HG03432 (cell line): ENCODE results near the gene SIGLEC10.
"Not testable (repeated sequence)": the region's sequence is repeated elsewhere in the genome, so short reads cannot be mapped to it uniquely, and the experiment has no call there.

Experiments used
- ATAC-seq: cut with Tn5 transposase; IDR thresholded peaks from one replicate; pipeline ENCODE4 v1.9.1; 2021; ENCODE audit warnings: mild to moderate bottlenecking, moderate library complexity; ENCODE audit not compliant: unreplicated experiment

The SIGLEC10 gene, protein sequence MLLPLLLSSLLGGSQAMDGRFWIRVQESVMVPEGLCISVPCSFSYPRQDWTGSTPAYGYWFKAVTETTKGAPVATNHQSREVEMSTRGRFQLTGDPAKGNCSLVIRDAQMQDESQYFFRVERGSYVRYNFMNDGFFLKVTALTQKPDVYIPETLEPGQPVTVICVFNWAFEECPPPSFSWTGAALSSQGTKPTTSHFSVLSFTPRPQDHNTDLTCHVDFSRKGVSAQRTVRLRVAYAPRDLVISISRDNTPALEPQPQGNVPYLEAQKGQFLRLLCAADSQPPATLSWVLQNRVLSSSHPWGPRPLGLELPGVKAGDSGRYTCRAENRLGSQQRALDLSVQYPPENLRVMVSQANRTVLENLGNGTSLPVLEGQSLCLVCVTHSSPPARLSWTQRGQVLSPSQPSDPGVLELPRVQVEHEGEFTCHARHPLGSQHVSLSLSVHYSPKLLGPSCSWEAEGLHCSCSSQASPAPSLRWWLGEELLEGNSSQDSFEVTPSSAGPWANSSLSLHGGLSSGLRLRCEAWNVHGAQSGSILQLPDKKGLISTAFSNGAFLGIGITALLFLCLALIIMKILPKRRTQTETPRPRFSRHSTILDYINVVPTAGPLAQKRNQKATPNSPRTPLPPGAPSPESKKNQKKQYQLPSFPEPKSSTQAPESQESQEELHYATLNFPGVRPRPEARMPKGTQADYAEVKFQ

DNA sequence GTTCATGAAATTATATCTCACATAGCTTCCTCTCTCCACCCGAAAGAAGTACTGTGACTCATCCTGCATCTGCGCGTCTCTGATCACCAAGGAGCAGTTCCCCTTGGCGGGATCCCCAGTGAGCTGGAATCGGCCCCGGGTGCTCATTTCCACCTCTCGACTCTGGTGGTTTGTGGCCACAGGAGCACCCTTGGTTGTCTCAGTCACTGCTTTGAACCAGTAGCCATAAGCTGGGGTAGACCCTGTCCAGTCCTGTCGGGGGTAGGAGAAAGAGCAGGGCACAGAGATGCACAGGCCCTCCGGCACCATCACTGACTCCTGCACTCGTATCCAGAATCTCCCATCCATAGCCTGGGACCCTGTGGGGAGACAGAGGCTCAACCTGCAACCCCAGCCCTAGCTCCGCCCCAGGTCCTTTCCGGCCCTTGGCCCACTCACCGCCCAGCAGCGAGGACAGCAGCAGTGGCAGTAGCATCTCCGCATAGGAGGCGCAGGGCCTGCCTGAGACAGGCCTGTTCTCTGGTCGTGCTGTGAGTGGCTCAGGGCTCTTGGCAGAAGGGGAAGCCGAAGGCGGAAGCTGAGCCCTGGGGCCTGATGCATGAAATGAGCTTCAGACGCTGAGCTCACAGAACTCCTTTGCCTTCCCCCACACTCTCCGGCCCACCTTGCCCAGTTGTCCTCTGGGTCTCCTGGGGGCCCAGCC lies at the start of gene SIGLEC10:
Gene SIGLEC10 (minus strand): TSS at position 536 of the 703 bp plus-strand sequence. CDS start 61 bp downstream, at position 475.
- ATAC-seq: peak; percentile 70

DNA sequence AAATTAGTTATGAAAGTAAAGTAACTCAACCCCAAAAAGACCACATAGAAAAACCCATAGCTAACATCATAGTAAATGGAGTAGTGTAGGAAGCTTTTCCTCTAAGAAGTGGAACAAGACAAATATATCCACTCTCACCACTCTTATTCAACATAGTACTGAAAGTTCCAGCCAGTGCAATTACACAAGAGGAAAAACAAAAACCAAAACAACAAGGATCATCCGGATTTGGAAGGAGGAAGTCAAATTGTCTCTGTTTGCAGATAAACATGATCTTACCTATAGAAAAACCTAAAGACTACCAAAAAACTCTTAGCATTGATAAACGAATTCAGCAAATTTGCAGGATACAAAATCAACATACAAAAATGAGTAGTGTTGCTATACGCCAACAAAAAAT lies 49.3 kb upstream of the SIGLEC10 start:
- no peak for ATAC-seq

DNA sequence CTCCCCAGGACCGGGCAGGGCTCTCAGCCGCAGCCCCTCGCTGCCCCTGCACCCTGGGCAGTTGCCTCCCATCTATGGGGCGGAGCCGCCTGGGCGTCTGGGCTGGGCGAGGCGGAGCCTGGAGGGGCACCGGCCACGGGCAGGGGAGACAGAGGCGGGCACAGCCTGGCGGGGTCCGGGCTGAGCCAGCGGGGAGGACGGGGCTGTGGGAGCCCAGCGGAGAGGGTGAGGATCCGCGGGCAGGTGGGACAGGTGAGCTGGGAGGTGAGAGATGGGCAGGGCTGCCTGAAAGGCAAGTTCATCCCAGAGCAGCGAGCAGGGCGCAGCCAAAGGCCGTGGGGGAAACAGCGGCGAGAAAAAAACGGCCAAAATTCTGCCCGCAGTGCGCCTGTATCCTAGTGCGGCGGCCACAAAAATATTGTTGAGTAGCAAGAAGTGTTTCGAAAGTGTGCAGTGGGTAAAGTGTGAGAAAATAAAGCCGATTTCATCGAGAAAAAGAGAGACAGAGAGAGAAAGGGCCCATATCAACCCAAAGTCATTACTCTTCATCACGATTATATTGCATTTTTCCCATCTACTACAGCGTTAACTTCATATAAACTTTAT lies 46.6 kb upstream of the SIGLEC10 start:
- ATAC-seq: not testable (repeated sequence)

DNA sequence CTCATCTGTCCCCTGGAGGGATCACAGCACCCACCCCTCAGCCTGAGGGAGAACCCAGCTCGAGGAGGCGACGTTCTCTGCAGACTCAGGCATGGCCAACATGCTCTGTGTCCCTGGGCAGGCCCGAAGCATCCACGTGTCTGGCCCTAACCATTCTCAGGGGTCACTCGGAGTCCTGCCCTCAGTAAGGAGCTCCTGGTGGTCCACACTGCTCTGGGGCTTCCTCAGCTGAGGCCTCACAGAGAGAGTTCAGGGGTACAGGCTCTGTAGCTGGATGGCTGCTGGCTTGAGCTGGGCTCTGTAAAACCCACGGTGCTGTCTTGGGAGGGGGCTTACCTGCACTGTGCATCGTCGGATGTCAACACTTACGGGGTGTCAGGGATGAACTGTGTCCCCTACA lies 45.2 kb upstream of the SIGLEC10 start:
- ATAC-seq: no peak

DNA sequence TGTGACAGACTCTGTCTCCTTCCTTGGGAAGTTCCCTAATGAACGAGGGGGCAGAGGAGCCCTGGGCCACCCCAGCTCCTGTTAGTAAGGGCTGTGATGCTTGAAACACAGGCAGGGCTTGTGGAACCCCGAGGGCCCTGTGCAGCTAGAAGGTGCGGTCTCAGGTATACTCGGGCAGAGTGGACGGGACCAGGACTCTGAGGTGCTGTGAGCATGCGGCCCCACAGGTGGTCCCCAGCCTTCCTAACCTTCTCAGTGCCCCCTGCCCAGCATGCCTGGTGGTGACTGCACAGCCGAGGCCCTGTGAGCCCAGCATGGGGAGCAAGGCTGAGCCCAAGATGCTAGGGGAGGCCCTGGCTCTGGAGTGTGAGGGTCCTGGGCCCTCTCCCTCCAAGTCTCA lies 44.8 kb upstream of the SIGLEC10 start:
- no peak for ATAC-seq

DNA sequence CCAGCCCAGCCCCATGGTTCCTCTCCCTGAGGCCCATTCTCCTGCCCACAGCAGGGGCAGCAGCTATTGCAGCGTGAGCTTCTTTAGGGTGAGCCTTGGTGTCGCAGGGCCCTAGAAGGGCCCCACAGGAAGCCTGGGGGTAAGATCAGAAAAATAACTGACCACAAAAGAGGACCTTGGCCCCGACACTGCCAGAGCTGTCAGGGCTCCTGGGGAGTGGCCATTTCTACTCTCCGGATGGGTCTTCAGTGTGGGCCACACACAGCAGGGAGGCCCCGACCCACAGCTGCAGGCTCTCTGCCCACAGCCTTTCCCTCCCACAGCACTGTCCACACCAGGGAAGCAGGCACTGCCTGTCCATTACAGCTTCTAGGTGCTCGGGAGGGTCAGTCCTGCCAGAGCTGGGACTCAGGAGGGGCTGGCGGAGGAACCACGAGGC lies 44.3 kb upstream of the SIGLEC10 start:
- ATAC-seq: no peak

DNA sequence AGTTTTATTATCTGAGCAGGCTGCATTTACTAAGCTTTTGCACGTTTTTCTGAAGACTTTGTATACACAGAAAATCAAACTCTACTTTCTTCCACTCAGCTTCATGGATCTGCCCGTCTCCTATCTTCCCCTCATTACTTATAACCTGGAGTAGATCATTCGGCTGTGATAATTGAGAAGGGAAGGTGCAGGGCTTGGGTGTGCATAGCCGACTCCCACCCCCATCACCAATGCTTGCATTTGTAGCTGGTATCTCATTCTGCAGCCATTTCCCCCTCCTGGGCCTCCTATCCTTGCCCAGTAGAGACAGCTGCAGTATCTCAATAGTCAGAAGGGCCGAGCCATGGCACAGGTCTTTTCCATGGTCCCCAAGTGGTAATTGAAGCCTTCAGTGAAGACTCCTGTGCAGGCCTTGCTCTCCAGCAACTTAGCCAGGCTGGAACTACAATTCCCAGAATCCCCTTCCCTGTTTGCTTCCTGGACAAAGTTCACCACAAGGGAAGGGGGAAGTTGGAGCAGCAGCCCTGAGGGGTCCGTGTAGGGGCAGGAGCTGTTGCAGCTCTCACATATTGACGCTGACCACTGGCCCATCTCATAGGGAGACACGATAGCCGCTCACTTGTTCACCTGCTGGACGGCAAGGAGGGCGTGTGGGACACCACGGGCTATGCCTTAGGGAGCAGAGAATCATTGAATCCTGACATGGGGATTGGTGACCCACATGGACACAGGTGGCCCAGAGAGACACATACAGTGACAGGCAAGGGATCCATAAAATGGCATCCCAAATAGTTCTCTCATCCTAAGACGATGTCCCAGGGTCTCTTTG lies 42.9 kb upstream of the SIGLEC10 start:
- no peak for ATAC-seq

DNA sequence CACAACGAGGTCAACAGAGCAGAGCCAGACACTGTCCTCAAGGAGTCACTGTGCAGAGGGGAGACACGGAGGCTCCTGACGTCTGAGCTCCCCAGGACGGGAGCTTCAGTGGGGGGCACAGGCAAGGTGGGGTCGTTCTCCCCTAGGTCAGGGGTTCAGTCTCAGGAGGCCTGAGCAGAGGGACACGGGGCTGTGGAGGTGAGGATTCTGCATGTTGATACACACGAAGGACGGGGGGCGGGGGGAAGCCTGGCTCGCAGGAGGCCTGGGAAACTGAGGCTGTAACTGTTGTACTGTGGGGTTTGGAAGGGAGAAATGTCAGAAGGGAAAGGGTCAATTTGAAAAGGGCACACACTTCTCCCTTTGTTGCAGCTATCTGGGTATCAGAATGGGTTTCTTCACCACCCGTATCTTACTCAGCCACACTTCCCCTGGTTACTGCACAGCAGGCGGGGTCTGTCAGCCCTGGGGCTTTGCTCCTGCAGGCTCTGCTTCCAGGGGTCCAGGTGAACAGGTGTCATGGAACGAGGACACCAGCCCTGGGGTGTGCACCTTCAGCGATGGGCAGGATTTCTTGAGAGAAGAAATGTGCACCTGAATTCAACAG lies 41.6 kb upstream of the SIGLEC10 start:
- no peak for ATAC-seq

DNA sequence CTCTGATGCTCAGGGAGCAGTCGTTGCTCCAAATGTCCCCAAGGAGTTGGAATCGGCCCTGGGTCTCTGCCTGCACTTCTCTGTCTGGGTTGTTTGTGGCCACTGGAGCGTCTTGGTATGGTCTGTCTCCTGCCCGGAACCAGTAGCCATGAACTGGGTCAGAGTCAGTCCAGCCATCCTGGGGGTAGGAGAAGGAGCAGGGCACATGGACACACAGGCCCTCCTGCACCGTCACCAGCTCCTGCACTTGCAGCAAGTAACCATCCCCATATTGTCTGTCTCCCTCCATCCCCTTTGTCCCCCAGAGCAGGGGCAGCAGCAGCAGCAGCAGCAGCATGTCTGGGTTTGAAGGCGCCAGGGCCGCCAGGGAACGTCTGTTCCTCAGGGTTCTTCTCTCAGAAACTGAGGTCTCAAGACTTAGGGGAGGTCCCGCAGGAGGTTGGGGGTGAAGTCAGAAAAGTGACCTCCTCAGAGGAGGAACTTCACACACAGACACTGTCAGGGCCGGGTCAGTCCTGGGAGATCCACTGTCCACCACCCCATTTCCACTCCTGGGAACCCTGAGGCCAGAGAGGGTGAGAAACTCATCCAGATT lies 40.7 kb upstream of the SIGLEC10 start, which contains the start of gene SIGLEC8:
Gene SIGLEC8 (minus strand): TSS at position 404 of the 595 bp plus-strand sequence. CDS start 67 bp downstream, at position 337.
- no peak for ATAC-seq

DNA sequence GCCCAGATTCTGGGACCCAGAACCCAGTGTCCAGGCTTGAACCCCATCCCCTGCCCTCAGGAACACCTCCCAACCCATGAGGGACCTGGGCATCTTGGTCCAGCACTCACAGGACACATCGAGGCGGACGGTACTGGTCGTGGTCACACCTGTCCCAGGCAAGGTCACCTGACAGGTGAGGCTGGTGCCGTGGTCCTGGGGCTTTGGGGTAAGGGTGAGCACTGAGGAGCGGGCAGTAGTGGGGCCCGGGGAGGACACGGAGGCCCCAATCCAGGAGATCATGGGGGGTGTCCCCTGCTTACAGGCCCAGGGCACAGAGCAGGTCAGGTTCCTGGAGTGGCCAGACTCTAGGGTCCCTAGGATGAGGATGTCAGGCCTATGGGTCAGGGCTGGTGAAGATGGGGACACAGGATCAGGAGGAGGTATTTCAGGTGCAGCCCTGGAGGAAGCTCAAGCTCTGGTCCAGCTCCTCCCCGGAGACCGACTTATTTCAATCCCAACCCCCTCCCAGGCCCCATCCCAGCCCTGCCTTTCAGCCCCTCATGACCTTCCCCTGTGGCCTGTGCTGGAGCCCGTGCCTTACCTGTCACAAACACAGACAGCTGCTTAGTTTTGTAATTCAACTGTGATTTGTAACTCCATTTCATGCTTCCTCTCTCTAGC lies 40.0 kb upstream of the SIGLEC10 start:
- ATAC-seq: no peak

DNA sequence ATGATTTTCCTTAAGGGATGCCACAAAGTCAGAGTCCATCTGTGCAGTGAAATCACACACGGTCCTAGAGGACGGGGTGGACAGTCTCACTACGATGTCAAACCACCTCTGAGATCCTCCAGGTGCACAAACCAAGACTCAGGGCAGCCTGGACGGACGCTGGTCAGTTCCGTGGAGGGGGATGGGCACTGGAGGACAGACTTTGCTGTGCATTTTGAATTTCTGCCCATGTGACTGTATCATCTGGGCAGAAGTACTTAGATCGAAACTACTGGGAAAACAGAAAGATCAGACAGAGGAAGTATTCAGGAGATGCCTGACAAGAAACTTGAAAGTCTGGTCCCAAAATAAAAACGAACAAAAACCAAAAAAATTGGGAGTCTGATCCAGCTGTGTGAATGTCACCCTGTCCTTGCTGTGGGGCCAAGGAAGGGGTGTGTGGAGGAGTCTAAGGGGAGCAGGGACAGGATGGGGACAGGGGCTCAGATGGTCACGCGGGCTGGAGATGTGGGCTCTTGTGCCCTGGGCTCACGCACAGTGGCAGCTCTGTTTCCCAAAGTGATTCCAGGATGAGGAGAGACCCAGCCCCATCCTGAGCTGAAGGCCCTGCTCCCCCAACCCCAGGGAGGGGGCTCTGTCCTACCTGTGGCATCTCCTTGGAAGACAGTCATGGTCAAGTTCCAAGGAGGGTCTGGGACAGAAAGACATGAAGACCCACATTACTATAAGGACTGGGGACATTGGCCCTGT lies 39.3 kb upstream of the SIGLEC10 start:
- no peak for ATAC-seq

DNA sequence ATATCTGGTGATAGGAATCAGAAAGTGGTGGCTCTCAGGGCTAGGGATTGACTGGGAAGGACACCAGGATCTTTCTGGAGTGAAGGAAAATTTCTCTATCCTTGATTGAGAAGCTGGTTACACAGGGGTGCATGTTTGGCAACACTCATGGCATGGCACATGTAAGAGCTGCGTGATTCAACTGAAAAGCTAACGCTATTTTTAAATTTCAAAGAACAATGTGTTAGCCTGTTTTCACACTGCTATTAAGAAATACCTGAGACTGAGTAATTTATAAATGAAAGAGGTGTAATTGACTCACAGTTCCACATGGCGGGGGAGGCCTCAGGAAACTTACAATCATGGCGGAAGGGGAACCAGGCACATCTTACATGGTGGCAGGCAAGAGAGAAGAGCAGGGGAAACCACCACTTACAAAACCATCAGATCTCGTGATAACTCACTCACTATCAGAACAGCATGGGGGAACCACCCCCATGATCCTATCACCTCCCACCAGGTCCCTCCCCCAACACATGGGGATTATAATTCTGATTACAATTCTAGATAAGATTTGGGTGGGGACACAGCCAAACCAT lies 33.4 kb upstream of the SIGLEC10 start:
- no peak for ATAC-seq

DNA sequence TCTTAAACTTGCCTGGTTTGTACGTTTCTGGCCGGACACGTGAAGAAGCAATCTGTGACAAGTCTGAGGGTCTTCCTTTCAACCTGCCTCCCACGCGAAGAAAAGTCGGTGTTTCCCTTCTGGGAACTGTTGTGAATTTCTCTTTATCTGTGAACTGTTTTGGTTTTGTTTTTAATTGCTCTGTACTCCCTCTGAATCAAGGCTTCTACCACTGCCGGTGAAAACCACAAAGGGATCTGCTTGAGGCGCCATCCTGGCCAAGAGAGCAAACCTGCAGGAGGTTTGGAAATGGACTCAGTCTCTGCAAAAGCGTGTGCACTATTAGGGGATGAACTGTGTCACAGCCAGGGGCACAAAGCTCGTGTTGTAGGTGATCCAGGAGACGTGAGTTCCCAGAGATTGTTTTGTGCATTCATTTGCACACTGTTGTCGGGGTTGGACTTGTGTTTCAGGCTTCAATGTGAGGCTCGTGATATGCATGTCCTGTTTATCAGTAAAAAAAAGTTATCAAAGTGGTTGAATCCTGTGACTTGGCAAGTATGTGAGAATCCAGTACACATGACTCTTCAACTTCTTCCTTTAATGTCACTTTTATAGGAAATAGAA lies 31.1 kb upstream of the SIGLEC10 start:
- ATAC-seq: no peak

DNA sequence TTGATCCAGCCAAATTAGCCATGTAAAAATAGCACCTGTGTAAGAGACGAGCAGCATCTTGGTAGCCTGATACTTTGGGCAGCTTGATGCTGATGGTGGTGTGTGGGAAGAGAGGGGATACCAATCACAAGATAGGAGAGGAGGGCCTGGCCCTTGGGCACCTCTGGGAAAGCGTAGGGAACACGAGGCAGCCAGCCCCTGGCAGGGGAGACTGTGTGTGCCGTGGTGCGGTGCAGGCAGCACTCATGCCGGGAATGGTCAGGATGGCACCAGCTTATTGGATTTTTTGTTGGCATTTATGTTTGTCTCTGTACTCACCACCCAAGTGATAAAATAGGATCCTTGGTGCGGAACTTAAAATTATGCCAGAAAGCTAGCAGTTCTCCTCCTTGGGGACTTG lies 30.6 kb upstream of the SIGLEC10 start:
- ATAC-seq: no peak

DNA sequence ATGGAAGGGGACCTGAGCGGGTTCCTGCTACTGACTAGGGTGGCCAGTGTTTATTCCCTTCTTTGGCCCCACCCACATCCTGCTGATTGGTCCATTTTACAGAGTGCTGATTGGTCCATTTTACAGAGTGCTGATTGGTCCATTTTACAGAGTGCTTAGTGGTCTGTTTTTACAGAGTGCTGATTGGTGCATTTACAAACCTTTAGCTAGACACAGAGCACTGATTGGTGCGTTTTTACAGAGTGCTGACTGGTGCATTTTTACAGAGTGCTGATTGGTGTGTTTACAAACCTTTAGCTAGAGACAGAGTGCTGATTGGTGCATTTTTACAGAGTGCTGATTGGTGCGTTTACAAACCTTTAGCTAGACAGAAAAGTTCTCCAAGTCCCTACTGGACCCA lies 30.1 kb upstream of the SIGLEC10 start:
- ATAC-seq: not testable (repeated sequence)

DNA sequence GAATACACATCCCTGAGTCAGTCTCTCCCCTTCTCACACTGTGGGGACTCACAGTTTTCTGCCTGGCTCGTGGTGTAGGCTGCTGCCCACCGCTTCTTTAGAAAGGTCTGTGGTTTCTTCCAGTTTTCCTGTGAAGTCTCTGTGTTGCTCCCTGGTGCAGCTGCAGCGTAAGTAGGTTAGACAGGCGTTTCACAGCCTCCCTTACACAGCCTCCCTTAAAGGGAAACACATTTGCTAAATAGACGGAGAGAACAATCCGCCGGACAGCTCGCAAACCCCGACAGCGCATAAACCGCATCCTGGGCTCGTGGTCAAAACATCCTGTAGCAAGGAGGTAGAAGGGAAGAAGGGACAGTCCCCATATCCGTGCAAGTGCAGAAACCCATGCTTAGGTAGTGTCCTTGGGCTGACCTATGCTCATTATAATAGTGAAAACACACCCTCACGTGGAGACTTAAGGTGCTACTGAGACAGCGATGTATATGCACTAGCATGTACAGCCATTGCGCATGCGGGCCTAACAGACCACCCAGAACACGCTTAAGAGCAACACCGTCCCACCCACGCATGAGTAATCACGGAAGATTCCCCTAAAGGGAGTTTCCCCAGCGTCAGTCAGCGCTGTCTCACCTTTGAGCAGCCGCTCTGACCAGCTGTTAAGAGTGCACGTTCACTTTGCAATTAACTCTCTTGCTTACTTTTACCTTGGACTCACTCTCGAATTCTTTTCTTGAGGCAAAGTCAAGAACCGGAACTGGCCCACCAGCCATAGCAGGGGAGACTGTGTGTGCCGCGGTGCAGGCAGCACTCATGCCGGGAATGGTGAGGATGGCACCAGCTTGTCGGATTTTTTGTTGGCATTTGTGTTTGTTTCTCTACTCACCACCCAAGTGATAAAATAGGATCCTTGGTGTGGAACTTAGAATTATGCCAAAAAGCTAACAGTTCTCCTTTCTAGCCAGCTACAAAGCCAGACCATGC lies 24.3 kb upstream of the SIGLEC10 start:
- peak; percentile 88 for ATAC-seq
